Hematopoietic multipotent progenitor cell treated with erythropoietin and hydrocortisone succinate and interleukin-3 and kit ligand, for 8 days (in vitro differentiated cells): ENCODE measurements around the gene GCH1.
A peak's percentile ranks its signal among the peaks of the same experiment; 100 is the strongest.
"Not testable (repeated sequence)": the region's sequence is repeated elsewhere in the genome, so short reads cannot be mapped to it uniquely, and the experiment has no call there.

ENCODE experiments used
- DNase-seq: peaks from one replicate; pipeline ENCODE4 v3.0.0-alpha.2; 2015

Gene GCH1, protein sequence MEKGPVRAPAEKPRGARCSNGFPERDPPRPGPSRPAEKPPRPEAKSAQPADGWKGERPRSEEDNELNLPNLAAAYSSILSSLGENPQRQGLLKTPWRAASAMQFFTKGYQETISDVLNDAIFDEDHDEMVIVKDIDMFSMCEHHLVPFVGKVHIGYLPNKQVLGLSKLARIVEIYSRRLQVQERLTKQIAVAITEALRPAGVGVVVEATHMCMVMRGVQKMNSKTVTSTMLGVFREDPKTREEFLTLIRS

GRCh38 chr14:54902521-54903420, at the start of gene GCH1:
TSS of gene GCH1 (minus strand) at chr14:54902826. CDS start at chr14:54902663, 163 bp downstream.
- peak; percentile 64 for DNase-seq

GRCh38 chr14:54947230-54947629, 44.6 kb upstream of the GCH1 start:
- DNase-seq: no peak

GRCh38 chr14:54946500-54946899, 43.9 kb upstream of the GCH1 start:
- DNase-seq: no peak

DNA sequence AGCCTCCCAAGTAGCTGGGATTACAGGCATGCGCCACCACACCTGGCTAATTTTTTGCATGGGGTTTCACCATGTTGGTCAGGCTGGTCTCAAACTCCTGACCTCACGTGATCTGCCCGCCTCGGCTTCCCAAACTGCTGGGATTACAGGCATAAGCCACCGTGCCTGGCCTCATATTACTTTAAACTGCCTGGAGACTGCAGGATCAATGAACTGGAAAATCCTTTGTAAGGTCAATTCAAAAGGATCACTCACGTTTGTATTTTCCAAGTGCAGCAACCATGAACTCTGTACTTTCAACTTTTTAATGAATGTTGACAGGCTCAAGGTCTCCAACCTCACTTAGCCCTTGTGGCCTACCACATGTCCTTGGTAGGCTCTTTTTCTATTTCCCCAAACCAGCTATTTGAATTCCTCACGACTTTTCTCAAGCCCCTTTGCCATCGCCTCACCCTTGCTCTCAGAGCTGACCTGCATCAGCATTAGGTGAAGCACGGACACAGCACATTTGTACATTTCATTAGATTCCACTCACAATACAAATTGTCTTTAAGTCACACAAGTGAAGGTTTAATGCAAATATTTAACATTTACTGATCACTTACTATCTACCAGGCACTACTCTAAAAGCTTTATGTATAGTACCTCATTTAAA, 42.2 kb upstream of the GCH1 start:
- DNase-seq: no peak

- no peak for DNase-seq
These were observed 40.3 kb upstream of the GCH1 start for GRCh38 chr14:54942913-54943312.

- DNase-seq: peak; percentile 77
These were observed 34.2 kb upstream of the GCH1 start for GRCh38 chr14:54936816-54937215.

DNA sequence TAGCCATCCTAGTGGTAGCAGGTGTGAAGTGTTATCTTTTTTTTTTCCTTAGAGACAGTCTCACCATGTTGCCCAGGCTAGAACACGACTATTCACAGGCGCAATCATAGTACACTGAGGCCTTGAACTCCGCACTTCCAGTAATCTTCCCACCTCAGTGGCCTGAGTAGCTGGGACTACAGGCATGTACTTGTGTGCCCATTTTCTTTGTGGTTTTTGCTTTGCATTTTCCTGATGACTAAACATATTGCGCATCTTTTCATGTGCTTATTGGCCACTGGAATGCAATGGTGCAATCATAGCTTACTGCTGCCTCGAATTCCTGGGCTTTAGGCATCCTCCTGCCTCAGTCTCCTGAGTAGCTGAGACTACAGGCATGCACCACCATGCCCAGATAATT, 33.3 kb upstream of the GCH1 start:
- no peak for DNase-seq

GRCh38 chr14:54935100-54935499, 32.5 kb upstream of the GCH1 start:
- DNase-seq: no peak

- DNase-seq: no peak
These were observed 30.4 kb upstream of the GCH1 start for GRCh38 chr14:54933006-54933405.

DNA sequence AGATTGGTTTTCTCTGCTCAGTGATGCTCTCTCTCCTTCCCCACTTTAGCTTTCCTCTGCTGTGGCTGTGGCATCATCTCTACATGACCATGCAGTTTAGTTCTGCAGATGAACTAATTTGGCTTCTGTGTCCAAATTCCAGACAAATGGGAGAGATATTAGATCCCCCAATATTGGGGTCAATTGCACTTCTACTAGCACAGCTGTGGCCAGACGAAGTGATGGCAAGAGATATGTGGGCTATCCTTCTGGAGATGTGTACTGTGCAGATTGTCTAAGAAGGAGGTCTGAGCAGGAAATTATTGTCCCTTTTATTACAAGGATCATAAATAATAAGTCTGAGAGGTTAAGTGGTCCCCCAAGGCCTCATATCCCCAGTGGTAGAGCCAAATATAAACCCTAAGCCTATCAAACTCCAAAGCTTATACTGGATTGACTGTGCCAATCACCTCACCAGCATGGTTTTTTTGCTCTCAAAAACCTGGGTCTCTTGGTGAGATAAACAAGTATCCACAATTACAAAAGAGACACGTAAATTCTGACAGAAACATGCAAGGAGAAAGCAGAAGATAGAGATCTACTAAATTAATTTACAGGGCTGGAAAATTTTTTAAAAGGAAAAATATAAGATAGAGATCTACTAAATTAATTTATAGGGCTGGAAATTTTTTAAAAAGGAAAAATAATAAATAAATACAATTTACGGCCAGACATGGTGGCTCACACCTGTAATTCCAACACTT, 29.1 kb upstream of the GCH1 start:
- peak; percentile 22 for DNase-seq

DNA sequence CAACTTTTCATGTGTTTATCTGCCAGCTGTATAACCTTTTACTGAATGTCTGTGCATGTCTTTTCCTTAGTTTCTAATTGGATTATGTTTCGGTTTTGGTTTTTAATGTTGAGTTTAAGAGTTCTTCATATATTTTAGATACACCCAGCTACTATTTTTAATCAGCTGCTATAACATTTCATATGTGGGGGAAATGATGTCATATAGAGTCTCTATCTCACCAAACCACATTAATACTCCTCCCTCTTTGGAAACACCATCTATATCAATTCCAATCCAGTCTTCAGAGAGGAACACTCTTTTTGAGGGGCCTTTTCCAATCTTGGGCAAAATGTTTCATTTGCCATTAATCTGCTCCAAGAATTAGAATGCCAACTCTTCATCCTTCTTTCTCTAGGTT, 28.5 kb upstream of the GCH1 start:
- peak; percentile 88 for DNase-seq

DNA sequence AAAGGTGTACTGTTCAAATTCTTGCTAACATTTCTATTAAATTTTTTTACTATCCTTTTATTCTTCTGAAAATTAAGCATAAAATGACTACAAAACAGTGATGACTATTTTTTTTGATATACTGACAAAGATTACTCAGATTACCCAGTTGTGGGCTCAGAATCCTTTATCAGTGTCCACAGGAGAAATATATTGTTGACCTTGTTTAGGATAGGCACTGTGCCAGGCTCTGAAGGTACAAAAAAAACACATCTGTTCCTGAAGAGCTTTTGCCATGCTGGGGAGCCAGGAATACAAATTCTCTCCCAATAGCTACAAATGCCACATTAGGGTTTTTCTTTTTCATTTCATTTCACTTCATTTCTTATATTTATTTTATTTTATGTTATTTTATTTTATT, 26.9 kb upstream of the GCH1 start:
- DNase-seq: peak; percentile 87

DNA sequence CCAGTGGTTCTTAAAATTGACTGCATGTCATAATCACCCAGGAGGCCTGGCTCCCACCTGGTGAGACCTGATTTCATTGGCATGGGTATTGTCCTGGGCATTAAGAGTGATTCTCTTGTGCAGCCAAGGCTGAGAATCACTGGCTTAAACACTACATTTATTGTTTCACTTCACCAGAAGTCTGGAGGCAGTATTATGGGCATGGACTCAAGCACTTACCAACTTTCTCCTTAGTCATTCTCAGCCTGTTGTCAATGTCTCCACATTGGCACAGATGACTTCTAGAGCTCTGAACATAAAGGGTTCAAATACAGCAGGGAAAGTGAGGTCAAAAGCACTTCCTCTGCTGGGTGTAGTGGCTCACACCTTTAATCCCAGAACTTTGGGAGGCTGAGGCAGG, 25.6 kb upstream of the GCH1 start:
- peak; percentile 38 for DNase-seq

DNA sequence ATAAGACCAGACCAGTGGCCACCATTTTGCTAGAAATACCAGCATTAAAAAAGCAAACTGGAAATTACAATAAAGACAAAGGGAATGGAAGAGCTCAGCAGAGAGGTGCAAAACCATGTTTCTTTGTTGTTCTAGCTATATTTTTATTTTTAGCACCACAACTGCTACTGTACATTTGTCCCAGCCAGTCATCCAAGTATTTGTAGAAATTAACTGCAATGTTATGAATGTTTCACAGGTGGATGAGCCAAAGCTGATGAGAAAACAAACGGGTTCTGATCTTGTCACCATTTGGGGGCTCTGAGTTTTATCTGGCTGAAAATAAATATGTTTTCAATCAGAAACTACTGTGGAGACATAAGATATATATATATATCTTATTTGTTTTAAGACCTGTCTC, 24.9 kb upstream of the GCH1 start:
- DNase-seq: no peak

GRCh38 chr14:54926570-54926969, 23.9 kb upstream of the GCH1 start:
- DNase-seq: not testable (repeated sequence)

- no peak for DNase-seq
These were observed 20.0 kb upstream of the GCH1 start for GRCh38 chr14:54922598-54922997.

DNA sequence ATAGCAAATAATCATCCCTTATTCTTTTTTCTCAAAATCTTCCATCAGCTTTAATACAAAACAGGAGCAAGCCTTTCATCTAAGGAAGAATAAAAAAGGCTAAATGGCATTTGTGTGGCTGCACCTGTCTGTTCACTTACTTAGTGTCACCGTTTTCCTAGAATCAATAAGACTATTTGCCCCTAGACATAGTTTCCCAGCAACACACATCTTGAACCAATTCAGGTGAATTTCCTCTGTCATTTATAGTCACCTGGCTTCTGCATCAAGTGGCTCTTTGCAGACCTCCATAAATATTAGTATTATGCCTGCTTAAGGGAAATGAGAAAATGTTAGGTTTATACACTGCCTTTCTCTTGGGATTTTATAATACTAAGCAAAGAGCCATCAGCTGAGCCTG, 17.4 kb upstream of the GCH1 start:
- DNase-seq: no peak

GRCh38 chr14:54919330-54919729, 16.7 kb upstream of the GCH1 start:
- DNase-seq: no peak

DNA sequence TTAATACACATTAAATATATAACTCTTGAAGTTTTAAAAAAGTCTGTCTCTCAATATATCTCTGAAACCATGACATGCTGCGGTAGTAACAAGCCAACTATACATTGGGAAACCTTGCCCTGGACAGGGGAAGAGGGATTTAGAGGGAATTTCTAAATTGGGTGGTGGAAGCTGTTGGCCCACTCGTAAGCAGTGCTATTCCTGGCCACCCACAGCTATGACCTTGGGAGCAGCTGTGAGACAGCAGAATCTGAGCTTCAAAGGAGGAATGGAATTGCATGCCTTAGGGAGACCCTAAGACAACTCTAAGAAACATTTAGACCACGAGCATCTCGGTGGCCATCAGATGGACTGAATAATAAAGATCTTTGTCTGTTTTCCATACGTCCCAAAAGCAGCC, 15.8 kb upstream of the GCH1 start:
- DNase-seq: no peak

- DNase-seq: no peak
These were observed 13.5 kb upstream of the GCH1 start for GRCh38 chr14:54916101-54916500.

GRCh38 chr14:54909817-54910558, 7.4 kb upstream of the GCH1 start:
- no peak for DNase-seq

DNA sequence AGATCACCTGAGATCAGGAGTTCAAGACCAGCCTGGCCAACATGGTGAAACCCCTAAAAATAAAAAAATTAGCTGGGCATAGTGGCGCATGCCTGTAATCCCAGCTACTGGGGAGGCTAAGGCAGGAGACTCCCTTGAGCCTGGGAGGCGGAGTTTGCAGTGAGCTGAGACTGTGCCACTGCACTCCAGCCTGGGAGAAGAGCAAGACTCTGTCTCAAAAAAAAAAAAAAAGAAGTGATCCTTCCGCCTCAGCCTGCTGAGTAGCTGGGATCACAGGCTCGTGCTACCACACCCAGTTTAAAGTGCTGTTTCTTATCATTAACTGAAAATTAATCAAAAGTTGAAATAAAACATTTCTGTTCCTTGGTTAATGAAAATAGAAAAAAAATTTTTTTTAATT, 6.3 kb upstream of the GCH1 start:
- peak; percentile 43 for DNase-seq
